ENCODE measurements around the gene SELENOV.

Gene SELENOV

DNA sequence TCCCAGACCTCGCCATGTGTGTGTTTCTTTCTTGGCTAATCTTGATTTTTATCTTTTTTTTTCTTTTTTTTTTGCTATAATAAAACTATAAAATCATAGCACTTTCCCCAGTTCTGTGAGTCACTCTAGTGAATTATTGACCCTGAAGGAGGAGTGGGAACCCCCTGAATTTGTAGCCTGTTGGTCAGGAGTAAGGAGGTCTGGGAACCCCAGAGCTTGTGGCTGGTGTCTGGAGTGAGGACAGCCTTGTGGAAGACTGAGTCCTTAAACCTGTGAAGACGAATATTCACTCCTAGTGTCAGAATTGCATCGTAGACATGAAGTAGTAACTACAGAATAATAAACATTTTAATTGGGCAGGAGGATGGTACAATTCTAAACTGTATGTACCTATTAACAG is 10.3 kb downstream of the SELENOV start:
- no peak for DNase-seq

DNA sequence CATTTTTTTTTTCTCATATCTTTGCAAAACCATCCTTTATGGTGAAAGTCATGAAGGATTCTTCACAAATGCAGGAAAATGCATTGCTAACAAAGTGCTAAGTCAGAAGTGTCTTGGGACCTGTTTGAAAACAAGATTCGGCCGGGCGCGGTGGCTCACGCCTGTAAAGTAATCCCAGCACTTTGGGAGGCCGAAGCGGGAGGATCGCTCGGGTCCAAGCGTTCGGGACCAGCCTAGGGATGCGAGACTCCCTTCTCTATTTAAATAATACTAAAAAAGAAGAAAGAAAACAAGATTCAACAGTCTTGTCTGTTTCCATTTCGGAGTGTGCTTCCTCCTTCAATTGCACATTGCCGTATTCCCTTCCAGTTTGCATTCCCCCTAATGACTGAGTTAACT is 16.9 kb downstream of the SELENOV start:
- DNase-seq = no peak

DNA sequence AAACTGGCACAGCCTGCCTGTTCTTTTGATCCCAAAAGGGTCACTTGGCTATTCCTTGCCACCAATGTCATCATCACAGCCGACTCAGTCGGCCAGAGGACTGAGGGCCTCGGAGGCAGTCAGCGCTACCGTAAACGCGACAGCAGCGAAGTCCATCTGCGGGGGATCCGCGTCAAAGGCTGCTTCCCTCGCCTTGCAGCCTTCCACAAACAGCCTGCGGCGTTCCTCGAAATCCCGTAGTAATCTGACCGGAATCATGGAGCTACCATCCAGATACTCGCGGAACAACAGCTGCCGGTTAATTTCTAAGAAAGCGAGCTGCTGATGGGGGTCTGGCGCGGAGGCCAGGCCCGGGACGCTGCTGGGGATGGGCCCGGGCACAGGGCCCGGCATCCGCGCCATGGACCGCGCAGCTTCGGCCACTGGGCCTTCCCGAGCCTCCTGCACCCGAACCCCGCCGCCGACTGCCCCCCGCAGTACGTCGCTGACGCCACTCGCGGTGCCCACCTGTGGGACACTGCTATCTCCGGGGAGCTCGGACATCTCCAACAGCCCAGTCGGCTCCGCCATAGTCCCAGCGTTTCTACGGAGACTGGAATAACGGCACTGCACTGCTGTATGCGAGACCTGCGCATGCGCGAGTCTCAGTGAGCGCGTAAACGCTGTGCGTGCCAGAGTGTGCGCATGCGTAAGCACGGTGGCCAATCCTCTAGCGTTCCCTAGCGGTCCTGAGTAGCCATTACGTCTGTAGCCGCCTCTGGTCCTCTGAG is 17.5 kb downstream of the SELENOV start, which contains the start of gene EID2B:
TSS of gene EID2B (minus strand) at position 620 of the 770 bp plus-strand sequence. CDS start at position 570, 50 bp downstream.
- peak; percentile 97 for DNase-seq

DNA sequence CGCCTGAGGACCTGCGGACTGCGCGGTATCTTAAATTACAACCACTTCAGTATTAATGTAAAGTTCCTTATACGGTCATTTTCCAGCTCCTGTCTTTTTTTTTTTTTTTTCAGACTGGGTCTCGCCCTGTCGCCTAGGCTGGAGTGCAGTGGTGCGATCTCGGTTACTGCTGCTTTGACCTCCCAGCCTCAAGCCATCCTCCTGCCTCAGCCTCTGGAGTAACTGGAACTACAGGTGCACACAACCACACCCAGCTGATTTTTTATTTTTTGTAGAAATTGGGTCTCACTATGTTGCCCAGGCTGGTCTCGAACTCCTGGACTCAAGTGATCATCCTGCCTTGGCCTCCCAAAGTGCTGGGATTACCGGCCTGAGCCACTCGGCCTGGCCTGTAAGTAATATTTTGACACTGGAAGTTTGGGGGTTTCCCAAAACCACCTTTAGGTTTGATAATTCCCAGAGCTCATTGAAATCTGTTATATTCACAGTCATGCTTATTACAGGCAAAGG is 18.1 kb downstream of the SELENOV start:
- no peak for DNase-seq

DNA sequence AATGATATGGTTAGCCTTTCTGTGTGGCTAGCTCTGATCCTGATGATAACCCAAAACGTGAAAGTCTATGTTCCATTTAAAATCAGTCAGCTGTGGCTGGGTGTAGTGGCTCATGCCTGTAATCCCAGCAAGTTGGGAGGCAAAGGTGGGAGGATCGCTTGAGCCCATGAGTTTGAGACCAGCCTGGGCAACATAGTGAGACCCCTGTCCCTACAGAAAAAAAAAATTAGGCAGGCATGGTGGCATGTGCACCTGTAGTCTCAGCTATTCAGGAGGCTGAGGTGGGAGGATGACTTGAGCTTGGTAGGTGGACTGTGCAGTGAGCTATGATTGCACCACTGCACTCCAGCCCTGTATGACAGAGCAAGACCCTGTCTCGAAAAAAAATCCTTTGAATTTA is 18.9 kb downstream of the SELENOV start:
- no peak for DNase-seq

DNA sequence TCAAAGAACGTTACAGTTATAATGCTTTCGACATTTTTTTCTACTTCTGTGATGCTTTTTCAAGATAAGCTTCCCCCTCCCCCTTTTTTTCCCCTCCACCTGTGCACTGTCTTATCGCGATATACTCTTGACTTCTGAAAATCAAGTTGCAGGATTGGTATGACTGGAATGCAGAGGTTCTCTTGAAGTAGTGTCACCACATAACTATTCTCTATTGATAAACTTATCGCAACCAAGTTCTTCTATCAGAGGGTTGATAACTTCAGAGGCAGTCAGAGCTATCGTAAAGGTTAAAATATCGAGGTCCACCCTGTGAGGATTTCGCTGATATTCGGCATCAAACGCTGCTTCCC is 24.2 kb downstream of the SELENOV start:
- no peak for DNase-seq

DNA sequence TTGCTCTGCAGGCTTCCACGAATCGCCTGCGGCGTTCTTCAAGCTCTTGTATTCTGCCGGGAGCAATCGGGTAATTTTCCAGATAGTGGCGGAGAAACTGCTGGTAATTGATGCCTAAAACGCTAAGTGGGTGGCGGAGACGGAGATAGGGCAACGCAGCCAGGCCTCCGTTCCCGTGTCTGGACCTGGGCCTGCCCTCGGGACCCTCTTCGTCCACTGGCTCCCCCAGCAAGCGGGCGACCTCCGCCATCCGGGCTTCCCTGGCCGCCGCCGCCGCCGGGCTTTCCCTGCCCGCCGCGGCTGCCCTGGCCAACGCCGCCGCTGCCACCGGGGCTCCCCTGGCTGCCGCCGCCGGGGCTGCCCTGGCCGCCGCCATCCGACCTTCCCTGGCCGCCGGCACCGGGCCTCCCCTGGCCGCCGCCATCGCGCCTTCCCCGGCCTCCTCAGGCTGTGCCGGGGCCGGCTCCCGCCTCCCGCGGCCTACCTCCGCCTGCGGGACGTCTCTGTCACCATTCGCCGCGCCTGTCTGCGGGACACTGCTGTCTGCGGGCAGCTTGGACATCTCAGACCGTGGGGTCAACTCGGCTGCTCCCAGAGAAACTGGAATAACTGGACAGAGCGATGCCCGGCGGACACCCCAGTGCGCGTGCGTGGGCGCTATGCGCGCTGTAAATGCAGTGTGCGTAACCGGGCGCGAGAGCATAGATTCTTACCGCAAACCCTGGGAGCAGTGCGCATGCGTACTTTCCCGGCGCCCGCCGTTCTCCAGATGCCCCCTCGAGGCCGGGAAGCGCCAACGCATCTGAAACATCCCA is 24.8 kb downstream of the SELENOV start, which contains the start of gene EID2:
TSS of gene EID2 (minus strand) at position 644 of the 815 bp plus-strand sequence. CDS start at position 562, 82 bp downstream.
- DNase-seq = peak; percentile 94

DNA sequence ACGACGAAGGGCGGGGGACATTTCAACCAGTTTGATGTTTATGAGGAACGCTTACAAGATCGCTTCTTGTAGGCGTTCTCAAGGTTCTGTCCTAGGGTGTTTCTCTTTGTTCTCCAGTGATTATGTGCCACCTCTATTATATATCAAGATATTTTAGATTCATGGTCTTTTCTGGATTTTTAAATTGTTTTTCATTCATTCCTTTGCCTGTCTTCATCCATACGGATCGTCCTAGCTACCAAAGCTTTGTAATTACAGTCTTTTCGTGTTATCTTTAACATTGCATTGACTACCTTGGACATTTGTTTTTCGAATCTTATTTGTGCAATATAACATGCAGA is 25.4 kb downstream of the SELENOV start:
- DNase-seq = no peak

DNA sequence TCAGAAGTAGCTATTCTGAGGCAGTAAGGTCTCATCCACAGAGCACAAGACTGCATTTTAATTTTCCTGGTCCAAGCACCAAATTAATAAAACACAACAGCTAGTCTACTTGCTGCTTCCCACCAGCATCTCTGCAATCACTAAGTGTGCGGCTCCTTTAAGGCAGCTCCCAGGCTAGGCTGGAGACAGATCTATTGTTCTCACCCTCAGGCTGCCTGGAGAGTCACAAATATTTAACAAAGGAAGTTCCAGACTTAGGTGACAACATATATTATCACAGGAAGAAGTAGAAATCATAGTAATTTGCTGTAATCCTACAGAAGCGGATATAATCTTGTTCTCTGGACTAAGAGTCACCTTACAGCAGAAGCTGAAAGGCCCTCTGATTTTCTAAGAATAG is 27.3 kb downstream of the SELENOV start:
- no peak for DNase-seq

DNA sequence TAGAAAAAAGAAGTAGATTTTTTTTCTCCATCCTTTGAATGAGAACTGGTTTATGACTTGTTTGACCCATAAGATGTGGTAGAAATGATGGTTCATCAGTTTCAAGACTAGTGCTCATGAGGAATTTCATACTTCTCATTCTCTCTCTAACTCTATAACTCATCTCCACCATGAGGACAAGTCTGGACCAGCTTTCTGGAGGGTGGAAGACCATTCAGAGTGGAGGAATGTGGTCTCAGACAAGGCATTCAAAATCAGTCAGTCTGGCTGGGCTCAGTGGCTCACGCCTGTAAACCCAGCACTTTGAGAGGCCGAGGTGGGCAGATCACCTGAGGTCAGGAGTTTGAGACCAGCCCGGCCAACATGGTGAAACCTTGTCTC is 28.5 kb downstream of the SELENOV start:
- DNase-seq = no peak

DNA sequence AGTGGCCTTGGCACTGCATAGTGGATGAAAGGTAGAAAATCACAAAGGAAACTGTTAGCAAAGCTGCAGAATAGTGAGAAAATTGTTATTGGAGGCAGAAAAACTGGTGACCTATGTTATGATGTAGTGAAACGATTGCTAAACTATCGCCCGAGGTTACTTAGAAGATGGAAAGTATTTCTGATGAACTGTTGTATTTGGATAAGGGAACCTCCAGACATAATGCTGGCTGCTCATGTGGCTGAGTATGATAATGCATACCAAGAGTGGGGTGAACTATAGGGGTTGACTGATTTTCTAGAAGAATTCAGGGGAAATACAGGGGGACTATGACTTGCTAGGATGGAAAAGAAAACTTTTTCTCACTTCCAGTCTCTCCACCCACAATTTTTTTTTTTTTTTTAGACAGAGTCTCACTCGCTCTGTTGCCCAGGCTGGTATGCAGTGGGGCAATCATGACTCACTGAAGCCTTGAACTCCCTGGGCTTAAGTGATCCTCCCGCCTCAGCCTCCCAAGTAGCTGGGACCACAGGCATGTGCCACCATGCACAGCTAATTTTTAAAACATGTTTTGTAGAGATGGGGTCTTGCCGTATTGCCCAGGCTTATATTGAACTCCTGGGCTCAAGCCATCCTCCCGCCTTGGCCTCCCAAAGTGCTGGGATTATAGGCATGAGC is 29.4 kb downstream of the SELENOV start:
- DNase-seq = no peak

DNA sequence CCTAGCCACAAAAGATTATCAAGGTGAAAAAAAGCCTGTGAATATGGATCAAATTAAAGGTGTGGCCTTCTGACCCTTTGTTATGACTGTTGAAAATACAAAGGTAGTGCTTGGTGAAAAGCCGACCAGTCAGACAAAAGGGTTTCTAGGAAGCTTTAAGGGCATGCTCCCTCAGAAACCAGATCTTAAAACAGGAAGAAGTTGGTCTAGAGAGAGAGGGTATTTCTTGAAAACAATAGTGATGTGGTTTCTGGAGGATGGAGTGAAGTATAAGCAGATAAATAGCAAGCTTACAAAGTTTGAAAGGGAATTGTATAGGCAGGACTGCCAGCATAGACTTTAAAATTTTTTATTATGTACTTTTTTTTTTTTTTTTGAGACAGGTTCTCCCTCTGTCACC is 30.0 kb downstream of the SELENOV start:
- no peak for DNase-seq

DNA sequence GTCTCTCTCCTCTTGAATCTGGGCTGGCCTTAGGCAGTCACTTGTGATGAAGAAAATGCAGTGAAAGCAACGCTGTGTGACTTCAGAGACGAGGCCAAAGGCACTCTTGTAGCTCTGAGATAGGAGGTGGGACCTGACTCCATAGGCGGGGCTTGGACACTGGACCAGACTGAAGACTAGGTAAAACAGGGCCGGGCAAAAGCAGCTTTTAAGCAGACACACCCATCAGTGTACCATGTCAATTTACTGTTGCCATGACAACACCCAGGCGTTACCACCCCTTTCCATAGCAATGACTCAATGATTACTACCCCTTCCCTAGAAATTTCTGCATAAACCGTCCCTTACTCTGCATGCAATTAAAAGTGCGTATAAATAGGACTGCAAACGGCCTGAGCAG is 31.7 kb downstream of the SELENOV start:
- no peak for DNase-seq

DNA sequence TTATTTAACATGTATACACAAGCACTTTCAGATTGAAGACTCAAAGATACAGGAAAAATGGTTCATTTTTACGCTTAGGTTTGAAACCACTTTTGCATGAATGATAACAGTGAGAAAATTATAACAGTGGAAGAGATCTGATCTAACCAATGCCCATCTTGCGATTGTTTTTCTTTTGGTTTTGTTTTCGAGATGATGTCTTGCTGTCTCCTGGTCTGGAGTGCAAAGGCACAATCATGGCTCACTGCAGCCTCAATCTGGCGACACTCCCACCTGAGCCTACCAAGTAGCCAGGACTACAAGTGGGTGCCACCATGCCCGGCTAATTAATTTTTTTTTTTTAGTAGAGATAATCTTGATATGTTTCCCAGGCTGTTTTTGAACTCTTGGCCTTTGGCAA is 35.3 kb downstream of the SELENOV start:
- no peak for DNase-seq

DNA sequence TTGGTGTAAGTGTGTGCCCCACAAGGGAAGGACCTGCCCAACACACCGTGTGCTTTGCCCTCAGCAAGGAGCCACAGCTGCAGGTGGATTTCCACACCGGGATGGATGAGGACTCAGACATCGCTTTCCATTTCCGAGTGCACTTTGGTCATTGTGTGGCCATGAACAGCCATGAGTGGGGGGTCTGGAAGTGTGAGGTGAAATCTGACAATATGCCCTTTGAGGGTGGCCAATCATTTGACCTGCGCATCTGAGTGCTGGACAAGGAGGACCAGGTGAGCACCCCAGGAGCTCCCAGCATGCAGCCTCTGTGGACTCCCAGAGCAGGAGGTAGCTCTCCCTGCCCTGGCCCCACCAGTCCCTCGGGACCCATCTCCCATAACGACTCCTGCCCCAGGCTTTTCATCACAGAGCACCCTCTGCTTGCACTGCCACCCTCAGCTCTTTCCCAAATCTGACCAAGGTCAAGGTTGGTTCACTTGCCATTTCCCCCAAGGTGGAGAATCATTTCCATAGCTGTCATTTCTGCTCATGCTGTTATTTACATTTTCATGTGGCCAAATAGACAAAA is 38.2 kb downstream of the SELENOV start:
- no peak for DNase-seq

DNA sequence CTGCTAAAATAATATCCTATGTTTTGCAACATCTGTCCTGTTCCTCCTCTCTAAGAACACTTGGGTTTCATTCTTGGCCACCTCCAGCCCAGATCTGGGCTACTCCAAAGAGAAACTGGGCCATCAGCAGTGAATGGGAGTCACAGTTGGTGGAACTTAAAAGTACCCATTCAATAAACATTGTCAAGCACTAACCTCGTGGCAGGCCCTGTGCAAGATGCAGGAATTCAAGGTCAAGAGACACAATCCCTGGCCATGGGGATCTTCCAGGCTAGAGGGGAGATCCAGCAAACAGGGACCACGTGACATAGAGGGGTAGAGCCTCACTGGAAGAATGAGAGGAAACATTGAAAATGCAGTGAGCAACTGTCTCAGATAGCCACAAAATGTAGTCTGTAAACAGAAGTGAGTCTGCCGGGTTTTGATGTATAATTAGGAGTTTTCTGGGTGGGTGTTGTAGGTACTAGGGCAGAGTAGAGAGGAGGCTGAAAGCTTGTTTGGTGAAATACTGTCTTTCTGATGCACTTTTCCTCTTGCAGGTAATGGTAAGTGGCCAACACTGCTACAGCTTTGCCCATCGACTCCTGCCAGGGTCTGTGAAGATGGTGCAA is 39.9 kb downstream of the SELENOV start:
- no peak for DNase-seq

DNA sequence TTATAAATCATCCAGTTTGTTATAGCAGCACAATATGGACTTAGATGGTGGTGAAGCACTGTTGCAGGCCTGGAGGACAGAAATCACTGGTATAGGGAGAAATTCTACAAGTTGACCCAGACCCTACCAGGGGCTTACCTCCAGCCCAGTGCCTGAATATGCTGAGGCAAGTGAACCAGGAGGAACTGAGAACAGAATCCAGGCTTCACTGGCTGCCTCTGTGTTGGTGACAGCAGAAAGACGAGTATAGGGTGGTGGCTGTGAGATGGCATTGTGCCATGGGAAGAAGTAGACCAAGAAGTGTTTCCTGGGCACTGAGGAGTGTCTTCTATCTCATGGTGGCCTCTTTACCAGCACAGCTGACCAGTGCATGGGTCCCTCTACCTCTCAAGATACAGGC is 40.9 kb downstream of the SELENOV start:
- no peak for DNase-seq

DNA sequence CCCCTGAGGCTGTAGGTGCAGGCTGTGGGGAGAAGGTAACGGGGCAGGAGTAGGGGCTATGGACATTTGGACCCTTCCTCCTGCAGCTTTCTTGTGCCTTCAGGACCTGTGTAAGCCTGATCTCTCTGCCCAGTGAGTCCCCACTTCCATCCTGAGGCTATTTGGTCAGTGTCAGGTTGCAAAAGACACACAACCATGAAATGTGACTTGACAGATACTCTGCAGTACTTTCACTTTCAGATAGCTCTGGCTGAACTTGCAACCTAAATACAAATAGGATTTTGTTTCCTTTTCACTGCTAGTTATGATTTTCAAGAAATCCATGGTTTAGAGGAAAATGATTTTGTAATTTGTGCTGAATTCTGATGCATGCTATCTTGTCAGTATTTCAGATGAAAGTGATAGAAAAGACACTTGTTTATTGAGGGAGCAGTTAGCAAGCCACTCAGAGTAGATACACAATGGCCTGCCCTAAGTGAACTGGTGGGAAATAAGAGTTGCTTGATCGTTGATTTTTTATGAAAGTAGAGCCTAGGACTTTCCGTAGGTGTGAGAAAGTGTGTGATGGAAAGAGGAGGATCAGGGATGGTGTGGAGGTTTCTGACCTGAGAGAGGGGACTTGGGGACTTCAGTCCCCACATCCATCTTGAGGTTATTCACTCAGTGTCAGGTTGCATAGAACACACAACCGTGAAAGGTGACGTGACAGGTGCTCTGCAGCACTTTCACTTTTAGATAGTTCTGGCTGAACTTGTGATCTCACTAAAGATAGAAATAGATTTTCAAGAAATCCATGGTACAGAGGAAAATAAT is 43.1 kb downstream of the SELENOV start:
- peak; percentile 61 for DNase-seq

DNA sequence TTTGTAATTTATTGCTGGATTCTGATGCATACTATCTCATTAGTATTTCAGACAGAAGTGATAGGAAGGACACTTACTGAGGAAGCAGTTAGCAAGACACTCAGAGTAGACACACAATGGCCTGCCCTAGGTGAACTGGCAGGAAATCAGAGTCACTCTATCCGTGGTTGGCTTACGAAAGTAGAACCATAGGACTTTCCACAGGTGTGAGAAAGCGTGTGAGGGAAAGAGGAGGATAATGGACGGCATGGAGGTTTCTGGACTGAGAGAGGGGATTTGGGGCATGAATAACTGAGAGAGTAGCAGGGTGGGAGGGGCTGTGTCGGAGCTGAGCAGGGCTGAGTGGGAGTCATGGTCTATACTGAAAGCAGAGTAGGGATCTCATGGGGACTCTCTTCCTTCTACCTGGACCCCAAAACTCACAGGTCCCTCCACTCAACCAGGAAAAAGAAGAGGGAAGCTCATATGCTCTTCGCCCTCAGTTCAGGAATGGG is 43.7 kb downstream of the SELENOV start:
- peak; percentile 34 for DNase-seq

DNA sequence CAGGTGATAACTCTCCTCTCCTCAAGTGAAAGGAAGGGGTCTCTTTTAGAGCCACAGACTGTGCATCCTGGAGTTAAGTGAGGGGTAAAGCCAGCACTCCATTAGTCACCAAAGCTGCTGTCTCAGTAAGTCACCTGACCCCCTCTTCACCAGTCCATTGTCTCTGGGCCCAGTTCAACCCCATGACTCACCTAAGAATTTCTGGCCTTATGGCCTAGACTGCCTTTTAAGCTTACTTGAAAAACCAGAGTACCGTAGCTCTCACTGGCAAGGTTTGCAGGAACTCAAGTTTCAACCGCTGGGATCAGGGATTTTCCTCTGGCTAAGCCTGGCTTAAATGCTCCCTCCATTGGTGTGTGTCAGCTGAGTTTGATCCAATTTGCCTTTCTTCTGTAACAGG is 48.5 kb downstream of the SELENOV start:
- peak; percentile 94 for DNase-seq

DNA sequence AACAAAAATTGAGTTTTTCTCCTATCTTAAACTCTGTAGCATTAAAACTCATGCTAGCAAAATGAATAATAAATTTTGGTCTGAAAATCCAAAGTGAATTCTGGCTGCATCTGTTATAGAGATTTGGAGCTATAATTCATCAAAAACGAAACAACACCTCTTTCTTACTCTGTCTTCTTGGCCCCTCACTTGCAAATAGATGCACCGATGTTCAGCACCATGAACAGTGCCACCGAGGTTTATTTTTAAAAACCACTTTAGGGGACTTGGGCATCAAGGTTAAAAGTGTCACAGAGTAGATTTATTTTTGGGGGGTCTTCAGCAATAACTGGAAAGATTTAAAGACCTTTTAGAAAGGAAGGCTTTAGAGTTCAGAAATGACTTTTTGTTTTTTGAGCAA is 51.1 kb downstream of the SELENOV start:
- no peak for DNase-seq

DNA sequence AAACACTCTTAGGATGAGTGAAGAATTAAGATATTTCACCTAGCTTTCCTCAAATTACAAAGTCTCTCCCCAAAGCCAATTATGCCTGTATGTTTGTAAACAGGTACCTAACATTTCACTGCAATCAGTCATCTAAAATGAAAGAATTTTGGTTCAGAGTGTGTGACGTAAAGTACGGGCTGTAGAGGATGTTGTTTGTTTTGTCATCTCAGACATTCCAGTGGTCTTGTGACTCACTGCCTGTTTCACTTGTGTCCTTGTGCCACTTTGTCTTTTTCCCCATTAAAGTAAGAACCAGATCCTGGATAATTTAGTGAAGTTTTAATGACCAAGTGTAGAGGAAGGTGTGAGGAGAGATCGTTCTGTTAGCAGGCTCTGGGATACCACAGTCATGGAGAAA is 53.7 kb downstream of the SELENOV start:
- DNase-seq = no peak

All from DMS79 treated with DMSO at 0.1 percent for 48 hours (cell line).